SK-N-SH (cell line): ENCODE results near the gene LPAR1. TPM values are rescaled to one million over a fixed set of nuclear protein-coding genes. Genes with fewer than 3 reads are reported as not detected.

ENCODE experiments used
- CTCF ChIA-PET: fragments of 300-600, 350-600 bp; formaldehyde crosslinking; extraction: SDS; loops from one replicate; lab custom pipeline; 2021; lab: Yijun Ruan, JAX
- POLR2A ChIA-PET: fragments of 350-600 bp; sonication (Branson Sonifier 250); formaldehyde crosslinking; extraction: SDS; loops from one replicate; lab custom pipeline; 2020; ENCODE audit warnings: antibody characterized with exemption, inconsistent platforms; lab: Yijun Ruan, JAX
- DNase-seq: peaks from one replicate; pipeline ENCODE4 v3.0.0; 2012
- H2AFZ ChIP-seq: fragments of 200-600 bp; sonication (generic); 2 replicates; pipeline ENCODE4 v1.8.1; 2016; ENCODE audit warnings: antibody characterized with exemption, mild to moderate bottlenecking, low read depth
- H3F3A ChIP-seq: fragments of 200-600 bp; sonication (generic); replicated peaks from 2 replicates; pipeline ENCODE3; 2016; ENCODE audit warnings: antibody characterized with exemption, mild to moderate bottlenecking; ENCODE audit not compliant: insufficient read depth
- H3K27ac ChIP-seq, 2 experiments: fragments of 200-500 bp in 1 of 2; fragments of 200-600 bp in 1 of 2; sonication (Bioruptor generic) in 1 of 2; sonication (generic), shearing (Covaris generic) in 1 of 2; 2 replicates each; pipeline versions ENCODE4 v1.5.1 to v1.6.1; 2014 to 2016; ENCODE audit warnings: low read depth in 2 of 2, inconsistent platforms in 1 of 2, low read length in 1 of 2, mild to moderate bottlenecking in 1 of 2, mixed read lengths in 1 of 2
- H3K27me3 ChIP-seq: fragments of 200-600 bp; sonication (generic), shearing (Covaris generic); 2 replicates; pipeline ENCODE4 v1.6.1; 2016; ENCODE audit warnings: mixed run types; ENCODE audit not compliant: insufficient read depth
- H3K36me3 ChIP-seq, 2 experiments: fragments of 200-500 bp in 1 of 2; fragments of 200-600 bp in 1 of 2; sonication (Bioruptor generic) in 1 of 2; sonication (generic) in 1 of 2; replicated peaks in 1 of 2; 2 replicates each; pipeline versions ENCODE3 to v1.5.1; 2014 to 2016; ENCODE audit warnings: low read length in 1 of 2, mild to moderate bottlenecking in 1 of 2; ENCODE audit not compliant: insufficient read depth in 2 of 2, control insufficient read depth in 1 of 2
- H3K4me1 ChIP-seq, 2 experiments: fragments of 200-500 bp in 1 of 2; fragments of 200-600 bp in 1 of 2; sonication (Bioruptor generic) in 1 of 2; sonication (generic), shearing (Covaris generic) in 1 of 2; 2 replicates each; pipeline versions ENCODE4 v1.5.1 to v1.6.1; 2014 to 2016; ENCODE audit warnings: low read depth in 1 of 2, low read length in 1 of 2, mixed run types in 1 of 2; ENCODE audit not compliant: insufficient read depth in 2 of 2, control insufficient read depth in 1 of 2
- H3K4me2 ChIP-seq: fragments of 200-600 bp; sonication (generic), shearing (Covaris generic); 2 replicates; pipeline ENCODE4 v1.6.1; 2017; ENCODE audit warnings: mixed run types
- H3K4me3 ChIP-seq, 2 experiments: fragments of 200-500 bp in 1 of 2; fragments of 200-600 bp in 1 of 2; sonication (Bioruptor generic) in 1 of 2; sonication (generic), shearing (Covaris generic) in 1 of 2; 2 replicates each; pipeline versions ENCODE4 v1.5.1 to v1.8.1; 2014 to 2016; ENCODE audit warnings: low read depth in 2 of 2, inconsistent platforms in 1 of 2, low read length in 1 of 2, mild to moderate bottlenecking in 1 of 2, mixed read lengths in 1 of 2, moderate library complexity in 1 of 2
- H3K79me2 ChIP-seq: fragments of 200-600 bp; sonication (generic); 2 replicates; pipeline ENCODE4 v1.8.1; 2017; ENCODE audit warnings: mild to moderate bottlenecking; ENCODE audit not compliant: insufficient read depth
- H3K9ac ChIP-seq: fragments of 200-600 bp; sonication (generic); 2 replicates; pipeline ENCODE4 v1.6.1; 2017; ENCODE audit warnings: mixed run types
- H3K9me2 ChIP-seq: fragments of 200-600 bp; sonication (generic); 2 replicates; pipeline ENCODE4 v1.6.1; 2017; ENCODE audit warnings: mixed run types
- H3K9me3 ChIP-seq: fragments of 200-600 bp; sonication (generic); 2 replicates; pipeline ENCODE4 v1.6.1; 2017; ENCODE audit warnings: mixed run types, mild to moderate bottlenecking, moderate library complexity
- H4K20me1 ChIP-seq: fragments of 200-600 bp; sonication (generic); 2 replicates; pipeline ENCODE4 v1.6.1; 2017; ENCODE audit warnings: mild to moderate bottlenecking, mixed run types; ENCODE audit not compliant: insufficient read depth
- CTCF ChIP-seq: fragments of 200-600 bp; sonication (generic); IDR thresholded peaks from 2 replicates; pipeline ENCODE4 v1.6.1; 2017; ENCODE audit warnings: antibody characterized with exemption, mild to moderate bottlenecking, moderate library complexity
- ELF1 ChIP-seq: IDR thresholded peaks from 2 replicates; pipeline ENCODE4 v1.4.0; 2012
- GABPA ChIP-seq: IDR thresholded peaks from 2 replicates; pipeline ENCODE4 v1.4.0; 2012; ENCODE audit warnings: low read depth, mild to moderate bottlenecking
- MXI1 ChIP-seq: IDR thresholded peaks from 2 replicates; pipeline ENCODE4 v1.6.1; 2012; ENCODE audit warnings: mild to moderate bottlenecking, low read depth, low read length, improper control_type of control experiment
- PBX3 ChIP-seq: IDR thresholded peaks from 2 replicates; pipeline ENCODE4; 2012
- RAD21 ChIP-seq: IDR thresholded peaks from 2 replicates; pipeline ENCODE4 v1.6.1; 2012; ENCODE audit warnings: mild to moderate bottlenecking, low read length
- SIN3A ChIP-seq: IDR thresholded peaks from 2 replicates; pipeline ENCODE4 v1.6.1; 2012; ENCODE audit warnings: low read depth, mild to moderate bottlenecking, low read length, moderate library complexity, borderline replicate concordance
- SMC3 ChIP-seq: IDR thresholded peaks from 2 replicates; pipeline ENCODE4 v1.6.1; 2012; ENCODE audit warnings: low read depth, low read length, improper control_type of control experiment
- TAF1 ChIP-seq: IDR thresholded peaks from 2 replicates; pipeline ENCODE4 v1.6.1; 2012; ENCODE audit warnings: low read depth, mild to moderate bottlenecking, low read length, moderate library complexity, borderline replicate concordance
- TCF12 ChIP-seq: IDR thresholded peaks from 2 replicates; pipeline ENCODE4 v1.4.0; 2012
- WGBS: methylation state at CpG from one replicate; pipeline ENCODE4 v1.1.6; 2017; ENCODE audit warnings: low lambda C conversion rate; 5-methylcytosine and 5-hydroxymethylcytosine counted together
- polyA plus RNA-seq, 3 experiments: library from polyadenylated mRNA; depleted of rRNA; stranded (reverse); fragments of >200 nt; gene quantifications; 2 replicates each; pipeline ENCODE4 v1.2.3, GENCODE V29; 2012
- TF ChIP-seq, protein P1 (sequence below): fragments of 150-350 bp; IDR thresholded peaks from 2 replicates; pipeline ENCODE4 v1.6.1; 2016; ENCODE audit warnings: mild to moderate bottlenecking, low read depth, low read length
- TF ChIP-seq, protein P2 (sequence below): IDR thresholded peaks from 2 replicates; pipeline ENCODE4 v1.6.1; 2012; ENCODE audit warnings: mild to moderate bottlenecking, low read depth, low read length, moderate library complexity

The LPAR1 gene
- polyA plus RNA-seq, 1 of the 3 experiments (the other 2 are of a cell fraction): 9.4 TPM

DNA sequence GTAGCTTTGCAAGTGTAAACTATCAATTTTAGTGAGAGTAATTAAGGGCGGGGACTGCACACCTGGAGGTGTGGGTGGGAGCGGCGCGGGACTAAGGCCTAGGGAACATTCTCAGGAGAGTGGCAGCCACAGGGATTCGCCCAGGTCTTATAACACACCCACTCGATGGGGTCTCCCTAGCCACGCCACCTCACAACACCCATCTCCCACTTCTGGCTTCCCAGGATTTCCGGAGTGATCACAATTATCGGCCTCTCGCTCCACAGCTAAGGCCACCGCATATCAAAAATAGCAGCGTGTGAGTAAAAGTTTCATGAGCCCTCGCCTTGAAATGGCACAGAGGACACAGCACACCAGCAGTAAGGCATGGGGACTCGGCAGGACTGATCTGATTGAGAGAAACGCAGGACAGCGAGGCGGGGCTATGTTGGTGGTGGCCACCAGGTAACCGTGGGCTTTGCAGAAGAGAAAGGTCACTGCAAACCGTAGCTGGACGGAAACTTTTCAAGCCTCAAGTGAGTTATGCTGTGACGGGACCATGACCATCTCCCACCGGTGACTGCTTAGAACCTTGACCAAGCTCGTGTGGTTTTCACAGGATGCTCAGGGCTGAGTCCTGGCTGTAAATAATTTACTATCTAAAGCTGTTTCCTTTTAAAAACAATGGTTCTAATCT lies 1.1 kb upstream of the LPAR1 start:
- Histone ChIP-seq H3F3A (no peaks in the 10 kb centered on the region), H3K4me3 (no peak overlapping the region), H3K9ac (no peak overlapping the region), H2AFZ (no peak overlapping the region), H3K4me2 (no peak overlapping the region), H3K27me3 (no peaks in the 10 kb centered on the region), H3K9me3 (no peaks in the 10 kb centered on the region), H3K27ac (no peak overlapping the region), H4K20me1 (no peaks in the 10 kb centered on the region), H3K9me2 (no peaks in the 10 kb centered on the region), H3K79me2 (no peaks in the 10 kb centered on the region; the same call in 1 of the 2 replicates), H3K4me1 (peaks cover under 1 to 16% of the 10 kb centered on the region in 2 experiments; a peak in 3 of 4 replicates), H3K36me3 (no peaks in the 10 kb centered on the region)
- WGBS: 95% methylated on average over 23 of the region's 23 CpGs
- CTCF ChIA-PET: interaction anchor here (0.9 to 1.4 kb wide), 6 partner anchors 10 to 400 kb away, joined by 3 to 4 read pairs (median 3); no protein-coding TSS in a partner anchor
- POLR2A ChIA-PET: no interaction called here
- TF ChIP-seq PBX3: no peak
- TF ChIP-seq, protein P1, sequence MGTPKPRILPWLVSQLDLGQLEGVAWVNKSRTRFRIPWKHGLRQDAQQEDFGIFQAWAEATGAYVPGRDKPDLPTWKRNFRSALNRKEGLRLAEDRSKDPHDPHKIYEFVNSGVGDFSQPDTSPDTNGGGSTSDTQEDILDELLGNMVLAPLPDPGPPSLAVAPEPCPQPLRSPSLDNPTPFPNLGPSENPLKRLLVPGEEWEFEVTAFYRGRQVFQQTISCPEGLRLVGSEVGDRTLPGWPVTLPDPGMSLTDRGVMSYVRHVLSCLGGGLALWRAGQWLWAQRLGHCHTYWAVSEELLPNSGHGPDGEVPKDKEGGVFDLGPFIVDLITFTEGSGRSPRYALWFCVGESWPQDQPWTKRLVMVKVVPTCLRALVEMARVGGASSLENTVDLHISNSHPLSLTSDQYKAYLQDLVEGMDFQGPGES: no peak
- TF ChIP-seq SMC3: no peak
- no peak for TF ChIP-seq TAF1
- no peak for TF ChIP-seq TCF12
- TF ChIP-seq, all 33 proteins: peak for 0
- DNase-seq: no peak

- H3K4me3 ChIP-seq: peak overlapping the region; percentile 68 to 72
- POLR2A ChIA-PET: no interaction called here
- H3F3A ChIP-seq: no peaks in the 10 kb centered on the region
- CTCF ChIA-PET: interaction anchor here (1.0 to 1.3 kb wide), 2 partner anchors 8 to 111 kb away, joined by 3 to 4 read pairs; no protein-coding TSS in a partner anchor
- H3K36me3 ChIP-seq: no peaks in the 10 kb centered on the region
- H3K79me2 ChIP-seq: no peaks in the 10 kb centered on the region; the same call in 1 of the 2 replicates
- no peaks in the 10 kb centered on the region for H4K20me1 ChIP-seq
- H3K9me3 ChIP-seq: no peaks in the 10 kb centered on the region
- H3K9me2 ChIP-seq: no peaks in the 10 kb centered on the region
- peak overlapping the region; percentile 52 for H3K9ac ChIP-seq
- TF ChIP-seq, protein P2, sequence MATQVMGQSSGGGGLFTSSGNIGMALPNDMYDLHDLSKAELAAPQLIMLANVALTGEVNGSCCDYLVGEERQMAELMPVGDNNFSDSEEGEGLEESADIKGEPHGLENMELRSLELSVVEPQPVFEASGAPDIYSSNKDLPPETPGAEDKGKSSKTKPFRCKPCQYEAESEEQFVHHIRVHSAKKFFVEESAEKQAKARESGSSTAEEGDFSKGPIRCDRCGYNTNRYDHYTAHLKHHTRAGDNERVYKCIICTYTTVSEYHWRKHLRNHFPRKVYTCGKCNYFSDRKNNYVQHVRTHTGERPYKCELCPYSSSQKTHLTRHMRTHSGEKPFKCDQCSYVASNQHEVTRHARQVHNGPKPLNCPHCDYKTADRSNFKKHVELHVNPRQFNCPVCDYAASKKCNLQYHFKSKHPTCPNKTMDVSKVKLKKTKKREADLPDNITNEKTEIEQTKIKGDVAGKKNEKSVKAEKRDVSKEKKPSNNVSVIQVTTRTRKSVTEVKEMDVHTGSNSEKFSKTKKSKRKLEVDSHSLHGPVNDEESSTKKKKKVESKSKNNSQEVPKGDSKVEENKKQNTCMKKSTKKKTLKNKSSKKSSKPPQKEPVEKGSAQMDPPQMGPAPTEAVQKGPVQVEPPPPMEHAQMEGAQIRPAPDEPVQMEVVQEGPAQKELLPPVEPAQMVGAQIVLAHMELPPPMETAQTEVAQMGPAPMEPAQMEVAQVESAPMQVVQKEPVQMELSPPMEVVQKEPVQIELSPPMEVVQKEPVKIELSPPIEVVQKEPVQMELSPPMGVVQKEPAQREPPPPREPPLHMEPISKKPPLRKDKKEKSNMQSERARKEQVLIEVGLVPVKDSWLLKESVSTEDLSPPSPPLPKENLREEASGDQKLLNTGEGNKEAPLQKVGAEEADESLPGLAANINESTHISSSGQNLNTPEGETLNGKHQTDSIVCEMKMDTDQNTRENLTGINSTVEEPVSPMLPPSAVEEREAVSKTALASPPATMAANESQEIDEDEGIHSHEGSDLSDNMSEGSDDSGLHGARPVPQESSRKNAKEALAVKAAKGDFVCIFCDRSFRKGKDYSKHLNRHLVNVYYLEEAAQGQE: no peak
- TF ChIP-seq CTCF: peak; percentile 24; the same call in 1 of the 2 replicates
- TF ChIP-seq ELF1: no peak
- TF ChIP-seq RAD21: peak; percentile 55
- TF ChIP-seq GABPA: no peak
- 0 out of 2 replicates have a peak, but pooled peaks have one; percentile 8 for TF ChIP-seq SIN3A
- TF ChIP-seq MXI1: peak; percentile 12; the same call in 1 of the 2 replicates
- TF ChIP-seq PBX3: no peak
- peak; percentile 55; the same call in 1 of the 2 replicates for TF ChIP-seq SMC3
- TF ChIP-seq, all 33 proteins: peak for 5
- peak overlapping the region; percentile 90 for H3K4me2 ChIP-seq
- H3K4me1 ChIP-seq: peaks cover 11 to 16% of the 10 kb centered on the region in 2 experiments; a peak in 3 of 4 replicates
- H2AFZ ChIP-seq: peak overlapping the region; percentile 85
- no peak overlapping the region for H3K27ac ChIP-seq
- no peaks in the 10 kb centered on the region for H3K27me3 ChIP-seq
- no CpG with 5 or more reads among the region's 83 CpGs for WGBS
- DNase-seq: peak; percentile 86
These were observed 451 bp downstream of the LPAR1 start for GRCh38 chr9:111037708-111038330.
